Activated CD4-positive, alpha-beta memory T cell treated with anti-CD3 and anti-CD28 coated beads for 36 hours (primary cell): ENCODE results near the gene HOMER2. TPM values are rescaled to one million over a fixed set of nuclear protein-coding genes. Genes with fewer than 3 reads are reported as not detected.

ENCODE experiments used
- total RNA-seq, 2 experiments: library from RNA; stranded (reverse); gene quantifications; one replicate each; pipeline ENCODE4 v1.2.3, GENCODE V29; 2021

HOMER2 gene
- total RNA-seq, 2 experiments from 2014 or later: 6.5 to 7.9 TPM

Other genes starting within 250 kb of the HOMER2 start
- under 1 TPM in 1 of 2 experiments, not detected in 1; 0.40 TPM for gene AP3B2, start 242.8 kb downstream of the HOMER2 start, total RNA-seq
- gene FSD2, start 146.7 kb downstream of the HOMER2 start, total RNA-seq: not detected
- 1 to 10 TPM; 4.2 to 5.3 TPM for gene WHAMM, start 143.1 kb downstream of the HOMER2 start, total RNA-seq
- gene RAMAC, start 33.5 kb upstream of the HOMER2 start, total RNA-seq: 10 to 100 TPM; 19.0 to 20.2 TPM
- 10 to 100 TPM; 21.8 to 26.3 TPM for gene C15orf40, start 58.9 kb upstream of the HOMER2 start, total RNA-seq
- gene BTBD1, start 114.5 kb upstream of the HOMER2 start, total RNA-seq: 10 to 100 TPM; 52.9 to 53.3 TPM
- 1 to 10 TPM; 1.9 to 2.2 TPM for gene TM6SF1, start 154.9 kb upstream of the HOMER2 start, total RNA-seq